Right atrium auricular region (tissue), 2 donors: ENCODE data around the gene ITGA4. TPM values are rescaled to one million over a fixed set of nuclear protein-coding genes. Genes with fewer than 3 reads are reported as not detected.
A peak's percentile ranks its signal among the peaks of the same experiment; 100 is the strongest.

Source experiments
- DNase-seq: peaks from one replicate; pipeline ENCODE4 v3.0.0-alpha.2; 2019; ENCODE audit warnings: low spot score
- H3K27ac ChIP-seq, 2 donors: fragments of 200-600 bp; sonication (generic); 1 replicate in 1 of 2; 2 replicates in 1 of 2; pipeline ENCODE4 v1.5.1; 2016 to 2019
- H3K27me3 ChIP-seq, 2 donors: fragments of 200-600 bp; sonication (generic); one replicate each; pipeline versions ENCODE4 v1.5.1 to v1.6.0; 2017 to 2019
- H3K36me3 ChIP-seq: fragments of 200-600 bp; sonication (generic); one replicate; pipeline ENCODE4 v1.5.1; 2016
- H3K4me1 ChIP-seq, 2 donors: fragments of 200-600 bp; sonication (generic); one replicate each; pipeline versions ENCODE4 v1.5.1 to v1.6.0; 2017 to 2019
- H3K4me3 ChIP-seq, 2 donors: fragments of 200-600 bp; sonication (generic); 1 replicate in 1 of 2; 2 replicates in 1 of 2; pipeline ENCODE4 v1.5.1; 2017 to 2019; ENCODE audit warnings: mild to moderate bottlenecking in 1 of 2, moderate library complexity in 1 of 2
- H3K9me3 ChIP-seq, 2 donors: fragments of 200-600 bp; sonication (generic); one replicate each; pipeline ENCODE4 v1.5.1; 2019
- CTCF ChIP-seq, 2 donors: fragments of 200-600 bp; sonication (generic); IDR thresholded peaks; one replicate each; pipeline ENCODE4 v1.5.1; 2019; ENCODE audit warnings: antibody characterized with exemption in 2 of 2
- total RNA-seq, 2 donors: library from RNA; depleted of rRNA; stranded (reverse); fragments of >200 nt; gene quantifications; one replicate each; pipeline ENCODE4 v1.1.0, GENCODE V29; 2016

Gene ITGA4
- total RNA-seq, 2 donors from 2014 or later: 0.96 to 1.8 TPM

GRCh38 chr2:181466661-181467576, 9.7 kb downstream of the ITGA4 start:
- Histone ChIP-seq H3K27ac (no peak overlapping the region), H3K9me3 (no peaks in the 10 kb centered on the region), H3K36me3 (no peaks in the 10 kb centered on the region), H3K27me3 (no peaks in the 10 kb centered on the region), H3K4me1 (no peaks in the 10 kb centered on the region), H3K4me3 (no peak overlapping the region)
- TF ChIP-seq CTCF (IDR thresholded peaks at IDR 0.05): peak; percentile 58 to 79
- DNase-seq: peak; percentile 69

GRCh38 chr2:181467966-181468707, 11.0 kb downstream of the ITGA4 start:
- Histone ChIP-seq H3K36me3 (no peaks in the 10 kb centered on the region), H3K9me3 (no peaks in the 10 kb centered on the region), H3K4me3 (no peak overlapping the region), H3K4me1 (no peaks in the 10 kb centered on the region), H3K27ac (no peak overlapping the region), H3K27me3 (no peaks in the 10 kb centered on the region)
- TF ChIP-seq CTCF (IDR thresholded peaks at IDR 0.05): no peak
- no peak for DNase-seq

- Histone ChIP-seq H3K4me1 (no peaks in the 10 kb centered on the region), H3K36me3 (no peaks in the 10 kb centered on the region), H3K27me3 (no peaks in the 10 kb centered on the region), H3K9me3 (no peaks in the 10 kb centered on the region), H3K27ac (no peak overlapping the region), H3K4me3 (no peak overlapping the region)
- TF ChIP-seq CTCF (IDR thresholded peaks at IDR 0.05): no peak
- no peak for DNase-seq
Observed at GRCh38 chr2:181468811-181469210, 11.6 kb downstream of the ITGA4 start.

- no peaks in the 10 kb centered on the region for H3K4me1 ChIP-seq
- no peak for DNase-seq
- H3K4me3 ChIP-seq: no peak overlapping the region
- H3K27me3 ChIP-seq: no peaks in the 10 kb centered on the region
- H3K9me3 ChIP-seq: no peaks in the 10 kb centered on the region
- H3K36me3 ChIP-seq: no peaks in the 10 kb centered on the region
- H3K27ac ChIP-seq: no peak overlapping the region
- no peak for TF ChIP-seq CTCF (IDR thresholded peaks at IDR 0.05)
Observed at GRCh38 chr2:181471226-181471625, 14.0 kb downstream of the ITGA4 start.

- TF ChIP-seq CTCF (IDR thresholded peaks at IDR 0.05): no peak
- H3K4me3 ChIP-seq: no peak overlapping the region
- DNase-seq: no peak
- H3K27me3 ChIP-seq: no peaks in the 10 kb centered on the region
- no peaks in the 10 kb centered on the region for H3K4me1 ChIP-seq
- H3K36me3 ChIP-seq: no peaks in the 10 kb centered on the region
- no peaks in the 10 kb centered on the region for H3K9me3 ChIP-seq
- no peak overlapping the region for H3K27ac ChIP-seq
Observed at GRCh38 chr2:181471783-181472182, 14.6 kb downstream of the ITGA4 start.
